Mucosa of stomach (tissue), 1 donor: ENCODE data around the gene NHSL1.

ENCODE experiments used
- H3K27me3 ChIP-seq: one replicate; pipeline ENCODE4 v1.7.0; 2013; ENCODE audit warnings: mild to moderate bottlenecking, low read length; ENCODE audit not compliant: control insufficient read depth, insufficient read depth
- H3K36me3 ChIP-seq: one replicate; pipeline ENCODE4 v1.7.0; 2013; ENCODE audit warnings: low read length; ENCODE audit not compliant: control insufficient read depth, insufficient read depth
- H3K4me1 ChIP-seq: one replicate; pipeline ENCODE4 v1.7.0; 2013; ENCODE audit warnings: mild to moderate bottlenecking, low read length; ENCODE audit not compliant: control insufficient read depth, insufficient read depth
- H3K4me3 ChIP-seq: one replicate; pipeline ENCODE4 v1.7.0; 2013; ENCODE audit warnings: low read length
- H3K9ac ChIP-seq: one replicate; pipeline ENCODE4 v1.7.0; 2013; ENCODE audit warnings: mild to moderate bottlenecking, low read length, moderate library complexity
- H3K9me3 ChIP-seq: one replicate; pipeline ENCODE4 v1.7.0; 2013; ENCODE audit warnings: mild to moderate bottlenecking, low read length, moderate library complexity; ENCODE audit not compliant: control insufficient read depth
- donor health status: Pancreatic carcinoma.

NHSL1 gene

DNA sequence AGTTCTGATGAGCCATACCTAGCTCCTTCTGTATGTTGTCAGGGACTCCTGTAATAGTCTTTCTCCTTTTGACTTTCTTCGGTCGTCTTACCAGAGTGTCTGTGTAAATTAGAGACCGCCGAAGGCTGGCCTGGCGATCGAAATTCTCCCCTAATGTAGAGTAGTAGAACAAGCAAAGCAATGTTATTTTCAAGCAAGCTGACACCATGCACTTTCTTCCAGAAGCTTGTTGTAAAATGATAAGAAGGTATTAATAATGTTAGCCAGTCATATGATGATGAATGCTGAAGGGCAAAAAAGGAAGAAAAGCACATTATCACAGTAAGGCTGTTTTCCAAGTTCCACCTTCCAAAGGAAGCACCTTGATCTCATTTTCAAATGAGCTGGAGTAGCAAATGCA, 57.3 kb downstream of the NHSL1 start:
- Histone ChIP-seq H3K36me3 (no peaks in the 10 kb centered on the region), H3K9me3 (no peaks in the 10 kb centered on the region)

DNA sequence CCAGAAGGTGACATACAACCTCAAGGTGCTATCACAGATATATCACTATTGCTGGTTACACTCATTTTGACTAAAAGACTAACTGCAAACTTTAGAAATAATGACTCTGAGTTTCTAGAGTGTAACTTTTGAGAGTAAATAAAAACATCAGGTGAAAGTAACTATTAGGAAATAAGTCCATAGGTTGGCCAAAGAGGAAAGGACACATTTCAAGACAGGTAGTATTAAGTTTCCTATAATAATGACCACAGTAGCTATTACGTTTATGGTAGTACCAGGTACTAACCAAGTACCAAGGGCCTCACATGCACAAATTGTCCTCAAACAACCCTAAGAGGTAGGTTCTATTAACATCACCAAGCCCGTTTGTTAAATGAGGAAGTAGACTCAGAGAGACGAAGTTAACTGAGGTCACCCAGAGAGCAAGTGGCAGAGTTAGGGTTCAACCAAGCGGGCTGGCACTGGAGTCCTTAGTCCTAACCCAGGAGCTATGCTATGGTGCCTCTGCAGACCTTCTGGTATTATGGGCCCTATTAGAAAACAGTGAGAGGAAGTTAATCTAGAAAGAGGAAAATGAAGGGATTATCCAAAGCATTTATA, 58.4 kb downstream of the NHSL1 start:
- no peaks in the 10 kb centered on the region for H3K36me3 ChIP-seq
- no peak overlapping the region for H3K4me3 ChIP-seq
- no peaks in the 10 kb centered on the region for H3K9me3 ChIP-seq
- H3K27me3 ChIP-seq: no peaks in the 10 kb centered on the region
- H3K4me1 ChIP-seq: no peaks in the 10 kb centered on the region
- H3K9ac ChIP-seq: no peak overlapping the region

More for the DNA sequence above, 57.3 kb downstream of the NHSL1 start:
- no peak overlapping the region for H3K9ac ChIP-seq
- H3K27me3 ChIP-seq: no peaks in the 10 kb centered on the region
- H3K4me1 ChIP-seq: no peaks in the 10 kb centered on the region
- no peak overlapping the region for H3K4me3 ChIP-seq

DNA sequence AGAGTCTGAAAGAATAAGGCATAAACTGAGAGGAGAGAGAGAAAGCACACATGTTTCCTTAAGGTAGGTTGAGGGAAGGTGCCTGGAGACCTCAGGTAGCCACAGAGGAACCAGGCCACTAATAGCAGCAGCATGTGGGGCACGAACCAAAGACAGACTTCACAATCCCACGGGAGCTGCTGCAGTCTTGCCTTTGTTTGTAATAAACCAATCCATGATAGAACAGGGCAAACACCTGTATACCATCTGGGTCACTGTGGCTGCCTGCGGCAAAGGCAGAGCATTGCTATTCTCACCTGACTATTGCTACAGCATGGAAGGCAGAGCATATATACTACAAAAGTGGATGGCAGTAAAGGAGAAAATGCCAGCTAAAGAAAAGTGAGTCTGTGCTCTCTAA, 59.0 kb downstream of the NHSL1 start:
- Histone ChIP-seq H3K4me3 (no peak overlapping the region), H3K9ac (no peak overlapping the region), H3K36me3 (no peaks in the 10 kb centered on the region), H3K27me3 (no peaks in the 10 kb centered on the region), H3K4me1 (no peaks in the 10 kb centered on the region), H3K9me3 (no peaks in the 10 kb centered on the region)

DNA sequence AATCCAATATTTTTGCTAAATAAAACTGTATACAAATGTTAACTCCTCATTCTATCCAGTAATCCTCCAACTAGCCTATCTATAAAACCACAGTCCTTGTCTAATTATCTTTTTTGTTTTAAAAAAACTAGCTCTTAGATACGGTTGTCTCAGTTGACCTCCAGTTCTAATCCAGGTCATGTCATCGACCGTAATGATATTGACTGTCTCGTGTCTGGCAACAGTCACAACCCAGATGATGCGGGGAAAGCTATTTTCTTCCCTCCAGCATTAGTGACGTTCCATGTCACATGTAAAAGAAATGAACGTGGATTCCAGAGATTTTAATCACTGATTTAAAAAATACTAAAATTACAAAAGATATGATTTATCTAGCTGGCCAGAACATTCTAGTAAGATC, 59.7 kb downstream of the NHSL1 start:
- no peaks in the 10 kb centered on the region for H3K9me3 ChIP-seq
- H3K9ac ChIP-seq: no peak overlapping the region
- no peaks in the 10 kb centered on the region for H3K36me3 ChIP-seq
- H3K27me3 ChIP-seq: no peaks in the 10 kb centered on the region
- no peak overlapping the region for H3K4me3 ChIP-seq
- H3K4me1 ChIP-seq: no peaks in the 10 kb centered on the region

DNA sequence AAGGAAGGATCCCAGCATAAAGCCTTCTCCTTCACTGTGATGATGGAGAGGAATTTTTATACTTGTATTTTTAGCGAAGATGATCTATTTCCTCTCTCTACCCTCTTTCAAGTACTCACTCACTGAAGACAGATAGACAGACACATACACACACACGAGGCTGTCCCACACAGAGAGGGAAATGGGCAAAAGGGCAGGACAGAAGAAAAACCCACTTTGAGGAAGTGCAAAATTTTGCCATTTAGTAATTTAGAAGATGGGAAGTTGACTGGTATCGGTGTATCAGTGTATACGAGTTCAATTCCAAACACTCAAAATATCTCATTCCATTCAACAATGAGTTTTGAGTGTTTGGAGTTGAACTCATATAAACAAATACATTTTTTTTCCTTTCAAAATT, 64.4 kb downstream of the NHSL1 start:
- Histone ChIP-seq H3K27me3 (no peaks in the 10 kb centered on the region), H3K4me1 (no peaks in the 10 kb centered on the region), H3K9ac (no peak overlapping the region), H3K36me3 (no peaks in the 10 kb centered on the region), H3K9me3 (no peaks in the 10 kb centered on the region), H3K4me3 (no peak overlapping the region)

DNA sequence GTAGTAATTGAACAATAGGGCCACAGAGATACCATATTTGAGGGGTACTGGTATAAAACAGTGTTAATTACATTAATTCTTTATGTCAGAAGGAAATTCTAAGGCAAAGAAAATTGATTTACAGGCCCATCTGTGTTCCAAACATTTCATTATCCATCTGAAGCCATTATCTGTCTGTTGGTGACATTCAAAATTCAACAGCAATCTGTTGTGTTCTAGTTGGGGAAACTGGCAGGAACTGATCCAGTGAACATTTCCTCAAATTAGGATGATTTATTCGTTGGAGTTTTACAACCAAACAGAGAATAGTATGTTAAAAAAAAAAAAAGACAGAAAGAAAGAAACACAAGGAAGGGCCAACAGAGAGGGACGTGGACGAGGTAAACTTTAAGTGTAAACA, 65.2 kb downstream of the NHSL1 start:
- H3K4me1 ChIP-seq: peaks cover 5% of the 10 kb centered on the region
- H3K9ac ChIP-seq: no peak overlapping the region
- H3K9me3 ChIP-seq: no peaks in the 10 kb centered on the region

DNA sequence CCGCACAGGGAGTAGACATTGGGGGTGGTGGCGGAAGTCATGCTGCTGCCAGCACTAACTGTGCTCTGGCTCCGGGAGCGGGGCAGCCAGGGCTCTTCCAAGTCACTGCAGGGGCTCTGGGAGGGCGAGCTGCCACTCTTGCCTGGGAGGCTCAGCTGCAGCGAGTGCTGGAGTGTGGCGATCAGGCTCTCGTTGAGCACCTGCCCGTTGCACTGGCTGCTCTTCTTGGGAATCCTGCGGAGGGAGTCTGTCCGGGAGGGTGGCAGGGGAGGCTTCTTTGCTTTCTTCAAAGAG, 67.3 kb downstream of the NHSL1 start:
- Histone ChIP-seq H3K9ac (no peak overlapping the region), H3K36me3 (no peaks in the 10 kb centered on the region), H3K4me3 (no peak overlapping the region), H3K27me3 (no peaks in the 10 kb centered on the region), H3K9me3 (no peaks in the 10 kb centered on the region), H3K4me1 (peaks cover 6% of the 10 kb centered on the region)

More for the DNA sequence above, 65.2 kb downstream of the NHSL1 start:
- Histone ChIP-seq H3K27me3 (no peaks in the 10 kb centered on the region), H3K36me3 (no peaks in the 10 kb centered on the region), H3K4me3 (no peak overlapping the region)

DNA sequence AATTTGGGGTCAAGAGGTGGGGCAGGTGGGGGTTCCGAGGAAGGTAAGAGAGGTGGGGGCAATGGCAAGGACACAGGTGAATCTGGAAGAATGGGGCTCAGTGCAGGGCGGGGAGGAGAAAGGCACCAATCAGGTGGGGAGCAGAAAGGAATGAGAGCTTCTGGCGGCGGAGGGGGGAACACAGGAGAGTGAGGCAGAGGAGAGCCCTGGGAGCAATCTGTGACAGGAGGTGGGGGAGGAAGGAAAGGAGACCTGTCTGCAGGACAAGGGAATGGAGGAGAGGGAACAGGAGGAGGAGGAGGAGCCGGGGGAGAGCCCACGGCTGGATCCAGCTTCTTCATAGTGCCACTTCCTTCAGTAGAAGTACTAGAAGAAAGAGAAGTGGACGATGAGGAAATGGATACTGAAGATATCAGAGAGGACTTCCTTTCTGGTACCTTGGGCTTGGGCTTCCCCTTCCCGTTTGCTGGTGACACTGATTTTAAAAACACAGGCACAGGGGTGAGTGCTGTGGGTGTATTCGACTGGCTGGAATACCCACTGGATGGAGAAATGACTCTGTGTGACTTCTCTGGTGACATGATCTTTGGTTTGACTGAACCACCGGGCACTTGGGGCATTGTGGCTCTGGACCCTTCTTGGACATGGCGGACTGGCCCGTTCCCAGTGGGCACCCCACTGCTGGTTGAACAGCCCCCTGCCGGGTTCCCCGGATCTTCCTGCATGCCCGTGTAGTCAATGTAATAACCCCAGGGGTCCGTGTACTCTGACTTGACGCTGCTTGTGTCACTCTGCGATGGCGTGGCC, 67.8 kb downstream of the NHSL1 start:
- no peak overlapping the region for H3K9ac ChIP-seq
- no peaks in the 10 kb centered on the region for H3K9me3 ChIP-seq
- H3K4me1 ChIP-seq: peaks cover 6% of the 10 kb centered on the region
- no peaks in the 10 kb centered on the region for H3K27me3 ChIP-seq
- no peaks in the 10 kb centered on the region for H3K36me3 ChIP-seq
- H3K4me3 ChIP-seq: no peak overlapping the region

DNA sequence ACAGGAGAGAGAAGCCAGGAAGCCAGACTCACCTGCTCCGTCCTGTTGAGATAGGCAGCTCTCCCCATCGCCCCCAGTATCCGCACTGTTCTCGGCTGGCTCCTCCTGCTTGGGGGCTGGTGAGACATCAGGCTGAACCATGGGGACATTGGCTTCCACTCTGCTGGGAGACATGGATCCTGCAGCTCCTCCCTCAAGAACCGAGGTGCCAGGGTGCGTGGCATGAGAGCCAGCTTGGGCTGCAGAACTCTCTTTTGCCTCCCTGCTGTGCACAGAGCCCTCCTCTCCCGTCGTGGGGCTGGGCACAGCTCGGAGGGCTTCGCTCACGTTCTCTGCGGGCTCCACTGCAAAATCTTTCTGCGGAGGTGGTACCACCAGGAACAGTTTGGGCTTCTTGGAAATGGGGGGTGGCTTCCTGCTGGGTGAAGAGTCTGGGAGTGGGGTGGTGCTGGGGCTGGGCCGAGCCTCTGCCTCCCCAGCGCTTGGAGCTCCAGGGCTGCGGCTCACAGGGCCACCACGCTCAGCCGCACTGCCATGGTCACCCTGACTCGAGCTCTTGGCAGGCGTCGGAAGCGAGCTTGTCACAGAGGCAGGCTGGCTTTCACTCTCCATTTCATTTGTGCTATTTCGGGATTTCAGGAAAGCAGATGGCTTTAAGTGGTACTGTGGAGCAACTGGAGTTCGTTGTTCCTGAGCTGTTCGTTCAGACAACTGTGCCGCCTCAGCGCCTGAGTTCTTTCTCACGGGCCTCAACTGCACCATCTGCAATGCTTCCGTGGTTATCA, 68.7 kb downstream of the NHSL1 start:
- no peak overlapping the region for H3K9ac ChIP-seq
- no peak overlapping the region for H3K4me3 ChIP-seq
- H3K4me1 ChIP-seq: peaks cover 6% of the 10 kb centered on the region
- H3K9me3 ChIP-seq: no peaks in the 10 kb centered on the region
- H3K27me3 ChIP-seq: no peaks in the 10 kb centered on the region
- H3K36me3 ChIP-seq: no peaks in the 10 kb centered on the region

DNA sequence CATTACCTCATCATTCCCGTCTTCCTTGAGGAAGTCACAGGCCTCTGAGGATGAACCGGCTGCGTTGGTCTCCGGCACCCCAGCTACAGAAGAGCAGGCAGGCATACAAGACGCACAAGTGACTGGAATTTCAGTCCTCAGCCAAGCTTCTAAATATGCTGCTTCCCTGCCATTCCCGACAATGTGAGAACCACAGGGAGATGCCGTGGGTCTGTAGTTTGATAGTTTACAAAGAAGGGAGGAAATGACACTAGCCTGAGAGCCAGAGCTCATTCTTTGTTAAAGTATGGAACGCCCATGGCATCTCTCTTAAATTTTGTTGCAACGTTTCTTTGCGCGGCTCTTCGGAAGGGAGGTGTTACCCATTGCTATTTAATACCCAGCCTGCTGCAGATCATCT, 69.5 kb downstream of the NHSL1 start:
- no peak overlapping the region for H3K9ac ChIP-seq
- H3K9me3 ChIP-seq: no peaks in the 10 kb centered on the region
- H3K27me3 ChIP-seq: no peaks in the 10 kb centered on the region
- peaks cover 6% of the 10 kb centered on the region for H3K4me1 ChIP-seq
- no peak overlapping the region for H3K4me3 ChIP-seq
- H3K36me3 ChIP-seq: no peaks in the 10 kb centered on the region

DNA sequence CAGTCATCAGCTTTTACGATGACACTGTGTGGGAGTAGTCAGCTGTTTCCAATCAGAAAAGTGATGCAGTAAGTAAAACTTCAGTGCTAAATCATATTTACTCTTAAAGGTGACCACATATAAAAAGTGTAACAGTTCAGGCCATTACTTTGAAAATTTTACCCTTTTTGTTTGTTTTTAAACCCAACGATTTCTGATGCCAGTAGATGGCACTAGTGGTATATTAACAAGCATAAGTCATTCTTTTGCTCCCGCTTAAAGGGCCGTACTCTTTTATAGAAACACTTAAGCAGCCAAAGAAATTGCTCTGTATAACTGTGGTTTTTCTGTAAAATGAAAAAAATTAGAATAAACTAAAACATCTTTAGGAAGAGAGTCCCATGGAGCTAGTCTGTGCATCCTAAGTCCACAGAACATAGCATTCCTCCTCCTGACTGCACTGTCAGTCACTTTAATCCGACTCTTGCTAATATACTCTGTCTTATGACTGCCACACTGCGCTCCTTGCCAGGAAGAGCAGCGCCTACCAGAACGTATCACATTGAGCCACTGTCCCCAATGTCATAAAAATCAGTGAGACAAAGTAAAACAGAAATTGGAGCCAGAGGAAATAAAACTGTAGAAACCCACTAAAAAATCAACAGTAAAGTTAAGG, 70.2 kb downstream of the NHSL1 start:
- Histone ChIP-seq H3K9ac (no peak overlapping the region), H3K27me3 (no peaks in the 10 kb centered on the region), H3K9me3 (no peaks in the 10 kb centered on the region), H3K36me3 (no peaks in the 10 kb centered on the region), H3K4me1 (peaks cover 6% of the 10 kb centered on the region), H3K4me3 (no peak overlapping the region)

DNA sequence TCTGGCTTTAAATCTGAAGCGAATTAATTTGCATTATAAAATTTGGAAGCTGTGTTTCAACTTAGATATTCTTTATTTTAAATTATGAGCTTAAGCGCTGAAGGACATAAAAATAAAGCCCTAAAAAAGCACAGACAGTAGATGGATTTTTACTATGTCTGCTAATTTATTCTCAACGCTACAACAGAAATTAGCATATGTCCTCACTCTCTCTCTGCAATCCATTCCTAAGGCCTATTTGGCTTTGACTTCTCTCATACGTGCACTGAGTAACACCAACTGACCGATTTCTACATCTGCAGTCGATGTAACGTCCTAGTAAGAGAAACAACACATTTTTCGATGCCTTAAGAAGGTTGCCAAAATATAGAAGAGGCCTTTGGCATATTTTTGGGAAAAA, 71.6 kb downstream of the NHSL1 start:
- Histone ChIP-seq H3K4me1 (peaks cover 10% of the 10 kb centered on the region), H3K9ac (no peak overlapping the region), H3K9me3 (no peaks in the 10 kb centered on the region), H3K4me3 (no peak overlapping the region), H3K36me3 (no peaks in the 10 kb centered on the region), H3K27me3 (no peaks in the 10 kb centered on the region)
